GM12891 (cell line): Measurements from ENCODE around the gene TRIM50.

ENCODE experiments used
- DNase-seq: peaks from one replicate; pipeline ENCODE4 v3.0.0; 2011; ENCODE audit warnings: low spot score; ENCODE audit not compliant: insufficient read length
- FAIRE-seq: peaks from 2 replicates; lab custom pipeline; 2011; peaks lifted over from hg19 to GRCh38; lab: Jason Lieb, UNC
- PAX5 ChIP-seq: IDR thresholded peaks from 2 replicates; pipeline ENCODE4 v1.6.1; 2011; ENCODE audit warnings: low read length, moderate library complexity, mild to moderate bottlenecking; ENCODE audit not compliant: insufficient read depth, severe bottlenecking
- POLR2A ChIP-seq: IDR thresholded peaks from 2 replicates; pipeline ENCODE4 v1.6.1; 2011; ENCODE audit warnings: low read depth, low read length, control low read depth
- POLR2AphosphoS5 ChIP-seq: IDR thresholded peaks from 2 replicates; pipeline ENCODE4 v1.6.1; 2011; ENCODE audit warnings: low read depth, low read length, control low read depth
- POU2F2 ChIP-seq: IDR thresholded peaks from 2 replicates; pipeline ENCODE4 v1.6.1; 2011; ENCODE audit warnings: low read depth, mild to moderate bottlenecking, control low read depth, low read length, moderate library complexity
- SPI1 ChIP-seq: IDR thresholded peaks from 2 replicates; pipeline ENCODE4 v1.6.1; 2011; ENCODE audit warnings: low read depth, low read length, control low read depth
- TAF1 ChIP-seq: IDR thresholded peaks from 2 replicates; pipeline ENCODE4 v1.6.1; 2011; ENCODE audit warnings: low read depth, low read length, control low read depth

TRIM50 gene

GRCh38 chr7:73359746-73360375 is 32.0 kb upstream of the TRIM50 start:
- DNase-seq (no peak), FAIRE-seq (no peak)
- TF ChIP-seq TAF1: no peak
- no peak for TF ChIP-seq POLR2A
- TF ChIP-seq PAX5: no peak
- no peak for TF ChIP-seq SPI1
- no peak for TF ChIP-seq POLR2AphosphoS5
- TF ChIP-seq POU2F2: no peak

- no peak for DNase-seq
- TF ChIP-seq POLR2AphosphoS5: no peak
- TF ChIP-seq TAF1: no peak
- no peak for TF ChIP-seq POLR2A
- no peak for TF ChIP-seq SPI1
- no peak for TF ChIP-seq POU2F2
- no peak for TF ChIP-seq PAX5
- no peak for FAIRE-seq
Observed at GRCh38 chr7:73359306-73359705, 31.4 kb upstream of the TRIM50 start.

GRCh38 chr7:73358590-73359275 is 30.9 kb upstream of the TRIM50 start:
- FAIRE-seq (no peak), DNase-seq (no peak)
- TF ChIP-seq PAX5: no peak
- TF ChIP-seq POU2F2: no peak
- TF ChIP-seq SPI1: no peak
- no peak for TF ChIP-seq TAF1

GRCh38 chr7:73356159-73356558 is 28.3 kb upstream of the TRIM50 start:
- DNase-seq: no peak
- FAIRE-seq: peak; percentile 26
- TF ChIP-seq TAF1: no peak
- no peak for TF ChIP-seq POLR2A
- no peak for TF ChIP-seq POU2F2
- no peak for TF ChIP-seq POLR2AphosphoS5
- no peak for TF ChIP-seq PAX5
- no peak for TF ChIP-seq SPI1

- FAIRE-seq (no peak), DNase-seq (no peak)
- no peak for TF ChIP-seq SPI1
- TF ChIP-seq PAX5: no peak
- no peak for TF ChIP-seq TAF1
- no peak for TF ChIP-seq POLR2AphosphoS5
- TF ChIP-seq POLR2A: no peak
- no peak for TF ChIP-seq POU2F2
Observed at GRCh38 chr7:73354821-73355220, 26.9 kb upstream of the TRIM50 start.

GRCh38 chr7:73354196-73354595 is 26.3 kb upstream of the TRIM50 start:
- TF ChIP-seq POLR2AphosphoS5 (no peak), POLR2A (no peak), SPI1 (no peak), TAF1 (no peak), POU2F2 (no peak), PAX5 (no peak)
- DNase-seq (no peak), FAIRE-seq (no peak)

GRCh38 chr7:73353243-73353642 is 25.4 kb upstream of the TRIM50 start:
- DNase-seq (no peak), FAIRE-seq (no peak)

GRCh38 chr7:73352784-73353183 is 24.9 kb upstream of the TRIM50 start:
- FAIRE-seq (no peak), DNase-seq (no peak)
- TF ChIP-seq POLR2AphosphoS5 (no peak), SPI1 (no peak), TAF1 (no peak), PAX5 (no peak), POU2F2 (no peak), POLR2A (no peak)

More at GRCh38 chr7:73353243-73353642, 25.4 kb upstream of the TRIM50 start:
- TF ChIP-seq POU2F2 (no peak), POLR2AphosphoS5 (no peak), POLR2A (no peak), PAX5 (no peak), TAF1 (no peak), SPI1 (no peak)

GRCh38 chr7:73351447-73352167 is 23.7 kb upstream of the TRIM50 start:
- TF ChIP-seq SPI1 (no peak), POLR2A (no peak)
- FAIRE-seq (no peak), DNase-seq (no peak)
